IPS-NIHi7 (cell line): ENCODE results near the gene UGT1A5.

Experiments
- DNase-seq: peaks from one replicate; pipeline ENCODE4 v3.0.0; 2012; ENCODE audit warnings: mixed read lengths; ENCODE audit errors: extremely low spot score

Gene UGT1A5

DNA sequence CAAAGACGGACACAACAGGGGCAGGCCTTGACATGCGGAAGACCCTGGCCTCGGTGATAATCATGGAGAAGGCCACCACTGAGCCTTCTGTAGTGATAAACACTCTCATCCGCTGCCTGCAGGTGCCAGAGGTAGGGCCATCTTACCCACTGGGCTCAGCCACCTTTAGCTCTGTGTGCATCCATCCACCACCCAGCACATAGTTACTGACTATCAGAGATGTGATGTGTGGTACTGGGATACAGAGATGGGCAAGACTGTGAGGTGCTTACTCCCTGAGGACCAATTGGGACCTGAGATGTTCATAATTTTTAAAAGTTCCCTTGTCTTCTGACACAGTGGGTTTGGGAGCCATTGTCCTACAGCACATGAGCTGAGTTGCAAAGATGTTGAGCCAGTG lies 67.0 kb downstream of the UGT1A5 start:
- no peak for DNase-seq

DNA sequence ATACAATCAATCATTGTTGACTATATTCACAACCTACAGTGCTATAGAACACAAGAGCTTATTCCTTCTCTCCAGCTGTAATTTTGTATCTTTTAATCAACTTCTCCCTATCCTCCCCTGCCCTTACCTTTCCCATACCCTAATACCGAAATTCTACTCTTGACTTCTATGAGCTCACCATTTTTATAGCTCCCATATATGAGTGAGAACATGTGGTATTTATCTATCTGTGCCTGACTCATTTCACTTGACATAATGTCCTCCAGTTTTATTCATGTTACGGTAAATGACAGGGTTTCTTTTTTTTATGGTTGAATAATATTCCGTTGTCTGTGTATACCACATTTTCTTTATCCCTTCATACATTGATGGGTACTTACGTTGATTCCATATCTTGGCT lies 68.1 kb downstream of the UGT1A5 start:
- no peak for DNase-seq

GRCh38 chr2:233789554-233789953 lies 76.8 kb downstream of the UGT1A5 start:
- DNase-seq = no peak

- DNase-seq = no peak
These were observed 78.6 kb downstream of the UGT1A5 start for GRCh38 chr2:233791151-233791882.

- no peak for DNase-seq
These were observed 79.2 kb downstream of the UGT1A5 start for GRCh38 chr2:233791883-233792329.

DNA sequence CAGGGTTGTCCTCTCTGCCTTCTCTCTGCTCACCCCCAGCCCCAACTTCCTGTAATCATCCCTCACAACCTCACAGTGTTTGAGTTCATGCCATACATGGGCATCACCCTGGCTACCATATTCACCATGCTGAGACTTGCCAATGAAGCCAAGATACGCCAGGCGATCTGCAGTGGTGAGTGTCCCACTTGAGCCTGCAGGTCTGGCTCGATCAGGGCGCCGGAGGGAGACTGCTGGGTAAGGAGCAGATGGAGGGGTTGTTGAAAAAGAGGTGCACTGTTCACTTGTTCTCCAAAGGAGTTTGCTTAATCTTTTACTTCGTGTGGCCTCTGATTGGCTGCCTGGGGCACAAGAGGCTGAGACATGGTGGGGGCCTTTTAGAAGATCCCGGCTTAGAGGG lies 80.0 kb downstream of the UGT1A5 start:
- DNase-seq = no peak

DNA sequence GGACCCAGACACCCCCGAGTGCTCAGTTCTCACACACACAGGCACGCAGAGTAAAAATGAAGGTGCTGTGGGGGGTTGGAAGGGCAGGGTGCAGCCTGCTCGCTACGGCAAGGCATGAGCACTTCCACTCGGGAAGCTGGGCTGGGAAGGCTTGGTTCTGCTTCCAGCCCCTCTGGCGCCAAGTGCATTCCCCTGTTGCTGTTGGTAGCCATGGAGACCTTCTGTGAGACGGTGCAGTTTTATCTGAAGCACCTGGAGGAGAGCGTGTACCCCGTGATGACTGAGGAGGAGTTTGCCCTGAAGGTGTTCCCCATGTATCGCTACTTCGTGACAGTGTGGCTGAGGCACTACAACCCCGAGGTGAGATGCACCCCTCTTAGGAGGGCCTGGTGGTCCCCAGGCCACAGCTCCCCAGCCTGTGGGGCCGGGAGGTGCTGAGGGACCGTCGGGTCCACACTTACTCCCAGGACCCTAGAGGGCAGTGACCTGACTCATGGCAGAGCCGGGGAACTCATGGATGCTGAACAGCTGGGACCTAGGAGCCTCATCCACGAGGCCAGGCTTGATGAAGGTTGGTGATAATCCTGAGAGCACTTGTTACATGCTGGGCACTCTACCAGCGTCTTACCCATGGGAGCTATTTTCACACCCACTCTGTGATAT lies 80.9 kb downstream of the UGT1A5 start:
- DNase-seq = no peak

DNA sequence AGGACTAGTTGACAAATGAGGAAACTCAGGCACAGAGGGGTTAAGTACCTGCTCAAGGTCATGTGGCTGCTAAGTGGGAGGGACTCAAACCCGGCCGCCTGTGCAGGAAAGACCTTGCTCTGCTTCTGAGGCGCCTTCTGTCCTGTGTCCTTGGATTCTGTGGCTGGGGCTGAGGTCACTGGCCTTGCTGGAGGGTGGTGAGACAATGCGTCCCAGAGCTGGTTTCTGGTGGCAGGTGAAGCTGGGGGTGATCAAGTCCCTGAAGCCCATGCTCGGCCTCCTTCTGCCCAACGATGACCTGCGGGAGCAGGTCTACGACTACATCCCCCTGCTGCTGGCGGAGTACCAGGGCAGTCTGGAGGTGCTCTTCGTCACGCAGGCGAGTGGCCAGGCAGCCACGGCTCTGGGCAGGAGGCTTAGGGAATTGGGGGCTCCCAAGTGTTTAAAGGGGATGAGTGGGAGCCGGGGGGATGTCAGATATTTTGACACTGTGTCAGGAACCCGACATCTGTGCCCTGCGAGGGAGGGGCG lies 81.5 kb downstream of the UGT1A5 start:
- no peak for DNase-seq

DNA sequence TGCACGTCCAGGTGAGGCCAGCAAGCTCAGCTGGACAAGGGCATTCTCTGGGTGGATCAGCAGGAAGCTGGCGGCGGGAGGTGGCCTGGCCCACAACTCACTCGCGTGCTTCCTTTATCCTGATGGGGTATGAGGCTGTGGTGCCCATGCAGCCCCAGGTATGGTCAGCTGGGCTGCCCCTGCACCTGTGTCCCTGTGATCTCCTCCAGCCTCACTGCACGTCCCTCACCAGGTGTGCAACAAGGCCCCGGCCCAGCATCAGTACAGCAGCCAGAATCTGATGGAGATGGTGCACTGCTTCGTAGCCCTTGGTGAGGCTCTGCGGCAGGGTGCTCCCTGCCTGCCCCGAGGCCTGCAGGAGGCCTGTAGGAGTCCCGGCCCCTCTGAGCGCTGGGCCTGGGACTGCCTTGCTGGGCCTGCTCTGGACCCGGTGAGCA lies 83.0 kb downstream of the UGT1A5 start:
- DNase-seq = no peak

DNA sequence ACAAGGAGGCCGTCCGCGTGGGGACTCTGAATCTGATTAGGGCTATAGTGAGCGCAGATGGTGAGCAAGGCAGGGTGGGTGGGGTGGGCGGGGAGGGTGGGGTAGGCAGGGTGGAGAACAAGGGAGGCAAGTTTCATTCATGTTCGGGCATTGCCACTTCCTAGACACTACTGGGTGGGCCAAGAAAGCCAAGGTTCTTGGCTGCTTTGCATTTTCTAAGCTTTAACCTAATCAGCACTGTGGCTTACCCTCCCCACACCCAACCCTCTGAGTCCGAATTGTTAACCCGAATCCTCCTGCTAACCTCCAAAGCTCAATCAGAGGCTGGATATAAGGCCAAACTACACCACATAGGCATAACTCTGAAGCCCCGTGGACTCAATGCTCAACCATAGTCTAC lies 83.5 kb downstream of the UGT1A5 start:
- no peak for DNase-seq

- DNase-seq = no peak
These were observed 85.8 kb downstream of the UGT1A5 start for GRCh38 chr2:233798335-233799086.

GRCh38 chr2:233799087-233799665 lies 86.5 kb downstream of the UGT1A5 start:
- no peak for DNase-seq

GRCh38 chr2:233799716-233800115 lies 87.0 kb downstream of the UGT1A5 start:
- DNase-seq = no peak

- DNase-seq = no peak
These were observed 87.5 kb downstream of the UGT1A5 start for GRCh38 chr2:233800208-233800607.

DNA sequence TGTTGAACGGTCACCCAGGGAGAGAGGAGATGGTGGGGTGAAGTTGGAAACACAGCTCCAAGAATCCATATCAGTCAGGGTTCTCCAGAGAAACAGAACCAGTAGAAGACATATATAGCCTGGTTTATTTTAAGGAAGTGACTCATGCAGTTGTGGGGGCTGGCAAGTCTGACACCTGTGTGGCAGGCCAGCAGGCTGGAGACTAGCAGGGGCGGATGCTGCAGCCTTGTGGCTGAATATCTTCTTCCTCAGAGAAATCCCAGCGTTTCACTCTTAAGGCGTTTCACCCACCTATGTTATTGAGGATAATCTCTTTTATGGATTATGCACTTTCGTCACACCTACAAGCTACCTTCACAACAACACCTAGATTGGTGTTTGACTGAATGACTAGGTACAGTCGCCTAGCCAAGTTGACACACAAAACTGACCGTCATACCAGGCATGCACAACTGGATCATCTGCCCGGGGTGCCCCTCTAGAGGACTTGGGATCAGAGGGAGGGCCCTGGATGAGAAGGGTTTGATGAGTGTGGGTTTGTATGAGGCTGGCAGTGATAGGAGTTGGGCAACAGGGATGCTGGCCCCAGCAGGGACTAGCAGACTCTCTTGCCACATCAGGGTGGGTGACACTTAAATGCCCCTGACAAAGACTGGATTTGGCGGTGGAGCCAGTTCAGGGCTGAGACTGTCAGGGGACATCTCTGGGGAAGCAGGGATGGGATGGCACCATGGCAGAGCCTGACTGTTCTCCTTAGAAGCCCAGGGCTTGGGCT lies 88.8 kb downstream of the UGT1A5 start:
- no peak for DNase-seq

GRCh38 chr2:233802132-233802815 lies 89.6 kb downstream of the UGT1A5 start:
- no peak for DNase-seq

DNA sequence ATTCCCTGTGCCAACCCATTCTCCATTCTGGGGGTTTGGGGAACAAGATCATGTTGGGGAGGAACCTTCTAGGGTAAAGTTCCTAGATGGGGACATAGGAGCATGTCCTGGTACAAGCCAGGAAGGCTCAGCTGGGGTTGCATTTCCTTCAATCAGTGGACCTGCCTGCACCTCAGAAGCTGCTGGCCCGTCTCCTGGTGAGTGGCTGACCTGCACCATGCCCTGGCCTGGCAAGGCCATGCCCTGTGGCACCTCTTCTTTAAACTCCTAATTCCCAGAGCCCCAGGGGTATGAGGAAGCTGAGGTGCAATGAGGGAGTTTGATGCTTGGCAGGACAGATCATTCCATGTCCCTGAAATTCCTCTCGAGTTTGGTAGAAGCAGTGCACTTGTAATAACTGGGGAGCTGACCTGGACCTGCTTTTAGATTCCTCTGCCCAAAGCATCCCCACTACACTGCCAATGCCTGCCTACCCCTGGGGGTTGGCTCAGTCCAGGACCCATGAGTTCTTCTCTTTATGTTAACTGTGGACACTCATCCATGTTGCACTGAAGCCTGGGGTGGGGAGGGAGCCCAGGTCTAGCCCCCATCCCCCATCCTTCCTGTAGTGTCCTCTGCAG lies 90.7 kb downstream of the UGT1A5 start:
- DNase-seq = no peak

DNA sequence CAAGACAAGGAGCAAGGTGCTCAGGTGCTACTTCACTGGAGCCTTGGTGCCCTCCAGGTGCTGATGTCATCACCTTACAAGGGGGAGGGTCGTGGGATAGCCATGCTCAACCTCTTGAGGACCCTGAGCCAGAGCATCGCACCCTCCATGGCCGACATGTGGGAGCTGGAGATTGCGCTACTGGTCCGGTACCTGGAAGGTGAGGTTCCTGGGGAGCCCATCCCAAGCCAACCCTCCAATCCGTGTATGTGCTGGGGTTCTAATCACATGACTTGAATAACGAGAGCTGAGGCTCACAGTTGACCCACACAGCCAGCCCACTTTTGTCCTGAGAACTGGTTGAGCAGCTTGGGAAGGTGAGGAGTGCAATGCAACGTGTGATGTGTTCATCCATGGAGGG lies 91.3 kb downstream of the UGT1A5 start:
- no peak for DNase-seq

GRCh38 chr2:233807215-233807865 lies 94.6 kb downstream of the UGT1A5 start:
- DNase-seq = no peak
